Right lobe of liver (tissue), 6 donors: ENCODE measurements around the gene CD244. TPM values are rescaled to one million over a fixed set of nuclear protein-coding genes. Genes with fewer than 3 reads are reported as not detected.

Source experiments
- ATAC-seq, 4 donors: fragments of 200-7000 bp; cut with Tn5 transposase; one replicate each; pipeline ENCODE4 v1.9.1; 2020; ENCODE audit warnings: mild to moderate bottlenecking in 4 of 4, moderate library complexity in 4 of 4
- DNase-seq, 3 donors: peaks; one replicate each; pipeline ENCODE4 v3.0.0-alpha.2; 2020
- H3K27ac ChIP-seq, 3 donors: fragments of 200-600 bp; one replicate each; pipeline ENCODE4 v1.8.0; 2022
- H3K27me3 ChIP-seq, 2 donors: fragments of 200-600 bp; one replicate each; pipeline ENCODE4 v1.8.0; 2022
- H3K36me3 ChIP-seq, 4 donors: fragments of 200-600 bp; sonication (generic) in 1 of 4; one replicate each; pipeline versions ENCODE4 v1.5.1 to v1.8.0; 2017 to 2022; ENCODE audit warnings: control low read depth in 1 of 4
- H3K4me1 ChIP-seq, 4 donors: fragments of 200-600 bp; sonication (generic) in 1 of 4; one replicate each; pipeline versions ENCODE4 v1.5.1 to v1.8.0; 2017 to 2022; ENCODE audit warnings: control low read depth in 1 of 4
- H3K4me3 ChIP-seq, 3 donors: fragments of 200-600 bp; one replicate each; pipeline ENCODE4 v1.8.0; 2022
- H3K9me3 ChIP-seq, 4 donors: fragments of 200-600 bp; sonication (generic) in 1 of 4; one replicate each; pipeline versions ENCODE4 v1.5.1 to v1.8.0; 2017 to 2022; ENCODE audit warnings: control low read depth in 1 of 4
- POLR2A ChIP-seq: fragments of 450-650 bp; IDR thresholded peaks from one replicate; pipeline ENCODE4 v1.6.1; 2017; ENCODE audit warnings: antibody characterized with exemption, mild to moderate bottlenecking
- WGBS: methylation state at CpG from one replicate; pipeline ENCODE4 v1.1.6; 2018; ENCODE audit warnings: low coverage, low lambda C conversion rate; ENCODE audit not compliant: insufficient coverage; ENCODE audit errors: missing lambda C conversion rate; 5-methylcytosine and 5-hydroxymethylcytosine counted together
- intact Hi-C, 2 donors: fragments of 100-400 bp; cut with DNase I; formaldehyde crosslinking; loops; one replicate each; pipeline versions ENCODE4 v1.11.2 to v1.14.1; 2022
- total RNA-seq, 6 experiments: library from RNA; depleted of rRNA in 2 of 6; stranded (reverse); fragments of >200 nt in 2 of 6; fragmentation: NEBNext Ultra II Directional in 3 of 6; extraction: Animal tissue kit (Norgen Biotek cat#: 25700) in 3 of 6; gene quantifications; one replicate each; pipeline versions ENCODE4 v1.1.0 to v1.2.4, GENCODE V29; 2016 to 2023
- TF ChIP-seq, protein P1 (sequence below), 4 donors: fragments of 200-600 bp in 3 of 4; fragments of 450-650 bp in 1 of 4; IDR thresholded peaks; one replicate each; pipeline versions ENCODE4 v1.5.1 to v1.8.0; 2016 to 2022; ENCODE audit warnings: antibody characterized with exemption in 4 of 4, mild to moderate bottlenecking in 2 of 4
- donor health status: DM: no; HTN: yes; CAD: no.
- donor health status: DM: no; HTN: no; CAD: no.
- donor health status: DM: no; HTN: no; CAD: no.
- donor health status: DM: no; HTN: yes; CAD: no.
- donor health status: DM: no; HTN: yes; CAD: no.

Gene CD244
- total RNA-seq, 6 experiments from 2014 or later: 0.88 to 2.0 (median 1.2) TPM

GRCh38 chr1:160806784-160807183 is 55.9 kb downstream of the CD244 start:
- TF ChIP-seq, protein P1, sequence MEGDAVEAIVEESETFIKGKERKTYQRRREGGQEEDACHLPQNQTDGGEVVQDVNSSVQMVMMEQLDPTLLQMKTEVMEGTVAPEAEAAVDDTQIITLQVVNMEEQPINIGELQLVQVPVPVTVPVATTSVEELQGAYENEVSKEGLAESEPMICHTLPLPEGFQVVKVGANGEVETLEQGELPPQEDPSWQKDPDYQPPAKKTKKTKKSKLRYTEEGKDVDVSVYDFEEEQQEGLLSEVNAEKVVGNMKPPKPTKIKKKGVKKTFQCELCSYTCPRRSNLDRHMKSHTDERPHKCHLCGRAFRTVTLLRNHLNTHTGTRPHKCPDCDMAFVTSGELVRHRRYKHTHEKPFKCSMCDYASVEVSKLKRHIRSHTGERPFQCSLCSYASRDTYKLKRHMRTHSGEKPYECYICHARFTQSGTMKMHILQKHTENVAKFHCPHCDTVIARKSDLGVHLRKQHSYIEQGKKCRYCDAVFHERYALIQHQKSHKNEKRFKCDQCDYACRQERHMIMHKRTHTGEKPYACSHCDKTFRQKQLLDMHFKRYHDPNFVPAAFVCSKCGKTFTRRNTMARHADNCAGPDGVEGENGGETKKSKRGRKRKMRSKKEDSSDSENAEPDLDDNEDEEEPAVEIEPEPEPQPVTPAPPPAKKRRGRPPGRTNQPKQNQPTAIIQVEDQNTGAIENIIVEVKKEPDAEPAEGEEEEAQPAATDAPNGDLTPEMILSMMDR (IDR thresholded peaks at IDR 0.05): no peak
- no peak for TF ChIP-seq POLR2A
- Histone ChIP-seq H3K27ac (no peak overlapping the region), H3K4me1 (no peaks in the 10 kb centered on the region), H3K27me3 (no peaks in the 10 kb centered on the region), H3K9me3 (peaks cover 0 to 6% (median 0%) of the 10 kb centered on the region in 4 donors), H3K36me3 (no peaks in the 10 kb centered on the region), H3K4me3 (no peak overlapping the region)
- intact Hi-C loops: no loop called here
- ATAC-seq (no peak), DNase-seq (no peak)

DNA sequence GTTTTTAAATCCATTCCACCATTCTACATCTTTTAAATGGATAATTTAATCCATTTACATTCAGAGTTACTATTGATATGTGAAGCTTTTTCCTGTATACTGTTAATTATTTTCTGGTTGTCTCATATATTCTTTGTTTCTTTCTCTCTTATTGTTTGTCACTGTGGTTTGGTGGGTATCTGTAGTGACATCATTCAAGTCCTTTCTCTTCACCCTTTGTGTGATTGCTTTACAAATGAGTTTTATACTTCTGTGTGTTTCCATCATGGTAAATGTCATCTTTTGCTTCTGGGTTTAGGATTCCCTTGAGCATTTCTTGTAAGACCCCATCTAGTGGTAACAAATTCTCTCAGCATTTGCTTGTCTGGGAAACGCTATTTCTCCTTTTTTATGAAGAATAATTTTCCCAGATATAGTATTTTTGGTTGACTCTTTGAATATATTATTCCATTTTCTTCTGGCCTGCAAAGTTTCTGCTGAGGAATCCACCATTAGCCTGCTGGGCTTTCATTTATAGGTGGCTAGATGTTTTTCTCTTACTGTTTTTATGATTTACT is 56.5 kb downstream of the CD244 start:
- no peak overlapping the region for H3K4me3 ChIP-seq
- no peak for TF ChIP-seq POLR2A
- TF ChIP-seq, protein P1 (IDR thresholded peaks at IDR 0.05): no peak
- no peaks in the 10 kb centered on the region for H3K27me3 ChIP-seq
- peaks cover 0 to 6% (median 0%) of the 10 kb centered on the region in 4 donors for H3K9me3 ChIP-seq
- H3K4me1 ChIP-seq: no peaks in the 10 kb centered on the region
- intact Hi-C loops: no loop called here
- 47% methylated on average over 1 of the region's 1 CpG for WGBS
- DNase-seq (no peak), ATAC-seq (no peak)
- no peak overlapping the region for H3K27ac ChIP-seq
- no peaks in the 10 kb centered on the region for H3K36me3 ChIP-seq

GRCh38 chr1:160801836-160802580 is 60.7 kb downstream of the CD244 start:
- intact Hi-C loops: no loop called here
- H3K27ac ChIP-seq: no peak overlapping the region
- ATAC-seq (peak in 1 of 4 donors; percentile 36), DNase-seq (no peak)
- WGBS: 84% methylated on average over 10 of the region's 43 CpGs
- H3K4me3 ChIP-seq: no peak overlapping the region
- peaks cover 0 to 6% (median 0%) of the 10 kb centered on the region in 4 donors for H3K9me3 ChIP-seq
- H3K27me3 ChIP-seq: no peaks in the 10 kb centered on the region
- TF ChIP-seq, protein P1 (IDR thresholded peaks at IDR 0.05): no peak
- no peak for TF ChIP-seq POLR2A
- no peaks in the 10 kb centered on the region for H3K4me1 ChIP-seq
- H3K36me3 ChIP-seq: no peaks in the 10 kb centered on the region

DNA sequence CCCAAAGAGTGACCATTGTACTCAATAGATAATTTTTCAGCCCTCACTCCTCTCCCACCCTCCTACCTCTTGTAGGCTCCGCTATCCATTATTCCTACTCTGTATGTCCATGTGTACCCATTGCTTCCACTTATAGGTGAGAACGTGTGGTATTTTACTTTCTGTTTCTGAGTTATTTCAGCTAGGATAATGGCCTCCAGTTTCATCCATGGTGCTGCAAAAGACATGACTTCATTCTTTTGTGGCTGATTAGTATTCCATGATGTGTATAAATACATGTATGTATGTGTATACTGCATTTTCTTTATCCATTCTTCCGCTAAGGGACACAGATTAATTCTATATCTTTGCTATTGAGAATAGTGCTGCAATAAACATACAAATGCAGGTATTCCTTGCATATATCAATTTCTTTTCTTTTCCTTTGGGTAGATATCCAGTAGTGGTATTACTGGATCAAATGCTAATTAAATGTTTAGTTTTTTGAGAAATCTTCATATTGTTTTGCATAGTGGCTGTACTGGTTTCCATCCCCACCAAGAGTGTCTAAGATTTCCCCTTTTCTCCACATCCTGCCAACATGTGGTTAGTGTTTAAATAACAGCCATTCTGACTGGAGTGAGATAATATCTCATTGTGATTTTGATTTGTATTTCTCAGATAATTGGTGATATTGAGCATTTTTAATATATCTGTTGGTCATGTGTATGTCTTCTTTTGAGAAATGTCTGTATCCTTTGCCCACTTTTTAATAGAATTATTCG is 61.9 kb downstream of the CD244 start:
- no peak for ATAC-seq
- no peak for TF ChIP-seq POLR2A
- TF ChIP-seq, protein P1 (IDR thresholded peaks at IDR 0.05): no peak
- WGBS: 35% methylated on average over 4 of the region's 4 CpGs
- H3K9me3 ChIP-seq: no peaks in the 10 kb centered on the region
- no peaks in the 10 kb centered on the region for H3K27me3 ChIP-seq
- no peak overlapping the region for H3K27ac ChIP-seq
- intact Hi-C loops: no loop called here
- H3K4me3 ChIP-seq: no peak overlapping the region
- H3K4me1 ChIP-seq: no peaks in the 10 kb centered on the region
- DNase-seq: no peak
- H3K36me3 ChIP-seq: no peaks in the 10 kb centered on the region
